Measurements from ENCODE around the gene CFTR.
"Not testable (repeated sequence)": the region's sequence is repeated elsewhere in the genome, so short reads cannot be mapped to it uniquely, and the experiment has no call there.

CFTR gene

DNA sequence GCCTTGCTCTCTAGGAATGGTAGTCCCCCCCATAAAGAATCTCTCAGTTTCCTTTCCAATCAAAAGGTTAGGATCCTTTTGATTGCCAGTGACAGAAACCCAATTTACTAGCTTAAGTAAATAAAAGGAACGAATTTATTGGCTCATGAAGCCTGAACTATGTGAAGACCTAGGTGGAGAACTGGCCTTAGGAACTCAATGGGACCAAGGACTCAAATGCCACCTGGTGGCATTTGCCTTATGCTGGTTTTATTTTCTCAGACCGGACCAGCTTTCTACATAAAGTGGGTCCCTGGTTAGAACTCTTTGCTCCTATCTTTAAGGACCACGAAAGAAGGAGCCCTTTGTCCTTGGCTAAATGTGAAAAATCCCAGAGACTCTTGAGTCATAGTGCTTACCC, 25.4 kb downstream of the CFTR start:
- DNase-seq, result no peak

DNA sequence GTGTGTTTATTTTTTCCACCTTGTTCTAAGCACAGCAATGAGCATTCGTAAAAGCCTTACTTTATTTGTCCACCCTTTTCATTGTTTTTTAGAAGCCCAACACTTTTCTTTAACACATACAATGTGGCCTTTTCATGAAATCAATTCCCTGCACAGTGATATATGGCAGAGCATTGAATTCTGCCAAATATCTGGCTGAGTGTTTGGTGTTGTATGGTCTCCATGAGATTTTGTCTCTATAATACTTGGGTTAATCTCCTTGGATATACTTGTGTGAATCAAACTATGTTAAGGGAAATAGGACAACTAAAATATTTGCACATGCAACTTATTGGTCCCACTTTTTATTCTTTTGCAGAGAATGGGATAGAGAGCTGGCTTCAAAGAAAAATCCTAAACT, 28.9 kb downstream of the CFTR start:
- DNase-seq, result no peak

DNA sequence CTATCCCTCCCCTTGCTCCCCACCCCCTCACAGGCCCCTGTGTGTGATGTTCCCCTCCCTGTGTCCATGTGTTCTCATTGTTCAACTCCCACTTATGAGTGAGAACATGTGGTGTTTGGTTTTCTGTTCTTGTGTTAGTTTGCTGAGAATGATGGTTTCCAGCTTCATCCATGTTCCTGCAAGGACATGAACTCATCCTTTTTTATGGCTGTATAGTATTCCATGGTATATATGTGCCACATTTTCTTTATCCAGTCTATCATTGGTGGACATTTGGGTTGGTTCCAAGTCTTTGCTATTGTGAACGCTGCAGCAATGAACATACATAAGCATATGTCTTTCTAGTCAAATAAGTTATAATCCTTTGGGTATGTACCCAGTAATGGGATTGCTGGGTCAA, 37.4 kb downstream of the CFTR start:
- not testable (repeated sequence) for DNase-seq

DNA sequence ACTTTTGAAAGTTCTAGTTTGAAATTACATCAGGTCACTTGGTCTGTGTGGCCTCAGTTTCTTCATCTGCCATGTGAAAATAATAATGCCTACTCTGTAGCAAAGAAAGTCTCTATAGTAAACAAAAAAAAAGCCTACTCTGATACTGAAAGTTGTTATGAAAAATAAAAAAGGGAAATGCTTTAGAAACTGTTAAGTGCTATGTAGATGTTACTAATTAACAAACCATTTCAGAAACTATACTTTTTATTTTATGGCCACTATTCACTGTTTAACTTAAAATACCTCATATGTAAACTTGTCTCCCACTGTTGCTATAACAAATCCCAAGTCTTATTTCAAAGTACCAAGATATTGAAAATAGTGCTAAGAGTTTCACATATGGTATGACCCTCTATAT, 50.6 kb downstream of the CFTR start:
- DNase-seq, result no peak

DNA sequence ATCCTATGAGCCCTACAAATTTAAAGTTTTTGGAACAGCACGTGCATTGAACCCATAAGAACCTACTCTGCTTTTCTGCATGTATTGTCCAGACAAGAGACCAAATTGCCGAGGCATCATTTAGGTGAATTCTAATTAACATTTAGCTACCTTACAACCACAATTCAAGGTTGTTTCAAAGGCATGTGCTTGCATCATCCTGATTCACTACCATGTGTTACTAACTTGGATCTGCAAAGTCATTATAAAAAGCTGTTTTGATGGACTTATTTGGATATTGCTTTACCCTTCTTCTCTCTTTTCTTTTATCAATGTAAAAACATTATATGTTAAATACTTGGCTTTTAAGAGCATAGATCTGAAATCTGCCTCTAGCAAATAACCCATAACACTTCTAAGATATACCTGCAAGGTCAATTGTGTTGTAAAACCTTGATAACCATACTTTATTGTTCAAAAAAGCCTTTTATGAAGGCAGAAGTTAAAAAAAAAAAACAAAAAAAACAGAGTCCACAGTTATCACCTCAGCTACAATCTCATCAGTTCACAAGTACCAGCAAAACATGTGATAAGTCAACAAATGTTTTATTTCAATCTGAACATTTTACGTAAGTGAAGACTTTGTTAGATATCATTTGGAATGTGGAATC, 51.9 kb downstream of the CFTR start:
- DNase-seq, result no peak

DNA sequence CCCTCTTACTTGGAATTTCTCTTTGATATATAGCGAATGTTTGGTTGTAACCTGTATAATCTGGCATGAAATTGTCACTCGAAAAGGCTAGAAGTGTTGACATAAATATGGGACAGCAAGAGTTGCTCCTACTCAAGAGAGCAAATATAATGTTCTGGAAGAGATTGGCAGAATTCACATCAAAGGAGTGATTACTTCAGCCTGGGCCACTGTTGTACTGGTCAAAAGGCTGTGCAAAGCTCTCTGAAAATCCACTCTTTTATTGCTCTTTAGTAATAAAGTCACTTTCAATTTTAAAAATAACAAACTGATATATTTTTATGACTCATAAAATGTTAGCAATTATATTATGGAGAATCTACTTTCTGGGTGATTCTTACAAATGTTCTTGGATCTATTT, 58.2 kb downstream of the CFTR start:
- no peak for DNase-seq

DNA sequence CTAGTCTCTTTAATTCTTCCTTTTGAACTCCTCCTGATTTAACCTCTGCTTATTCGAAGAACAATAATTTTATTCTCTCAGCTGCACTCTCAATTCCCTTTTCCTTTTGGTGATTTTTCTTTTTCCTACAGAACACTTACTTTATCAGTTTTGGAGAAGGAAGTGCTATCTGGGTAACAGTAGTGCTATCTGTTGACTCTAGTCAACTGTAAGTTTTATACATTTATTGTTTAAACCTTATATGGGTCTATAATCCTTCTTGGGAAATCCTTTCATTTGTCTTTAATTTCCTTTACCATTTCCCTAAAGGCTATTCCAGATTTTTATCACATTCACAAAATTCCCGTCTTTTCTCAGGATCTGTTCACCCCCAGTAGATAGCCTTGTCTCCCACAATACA, 64.2 kb downstream of the CFTR start:
- no peak for DNase-seq

DNA sequence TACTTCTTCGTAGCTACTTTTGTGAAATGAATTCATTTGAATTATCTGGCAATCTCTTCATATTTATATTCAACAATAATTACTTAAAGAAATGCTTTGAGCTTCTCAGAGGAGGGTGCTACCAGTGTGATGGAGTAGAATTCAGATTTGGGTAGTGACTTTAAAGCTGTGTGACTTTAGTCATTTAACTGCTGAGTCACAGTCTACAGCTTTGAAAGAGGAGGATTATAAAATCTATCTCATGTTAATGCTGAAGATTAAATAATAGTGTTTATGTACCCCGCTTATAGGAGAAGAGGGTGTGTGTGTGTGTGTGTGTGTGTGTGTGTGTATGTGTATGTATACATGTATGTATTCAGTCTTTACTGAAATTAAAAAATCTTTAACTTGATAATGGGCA, 68.2 kb downstream of the CFTR start:
- no peak for DNase-seq

DNA sequence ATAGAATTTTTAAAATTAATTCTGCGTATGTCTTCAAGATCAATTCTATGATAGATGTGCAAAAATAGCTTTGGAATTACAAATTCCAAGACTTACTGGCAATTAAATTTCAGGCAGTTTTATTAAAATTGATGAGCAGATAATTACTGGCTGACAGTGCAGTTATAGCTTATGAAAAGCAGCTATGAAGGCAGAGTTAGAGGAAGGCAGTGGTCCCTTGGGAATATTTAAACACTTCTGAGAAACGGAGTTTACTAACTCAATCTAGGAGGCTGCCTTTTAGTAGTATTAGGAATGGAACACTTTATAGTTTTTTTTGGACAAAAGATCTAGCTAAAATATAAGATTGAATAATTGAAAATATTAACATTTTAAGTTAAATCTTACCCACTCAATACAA, 70.8 kb downstream of the CFTR start:
- DNase-seq, result no peak

DNA sequence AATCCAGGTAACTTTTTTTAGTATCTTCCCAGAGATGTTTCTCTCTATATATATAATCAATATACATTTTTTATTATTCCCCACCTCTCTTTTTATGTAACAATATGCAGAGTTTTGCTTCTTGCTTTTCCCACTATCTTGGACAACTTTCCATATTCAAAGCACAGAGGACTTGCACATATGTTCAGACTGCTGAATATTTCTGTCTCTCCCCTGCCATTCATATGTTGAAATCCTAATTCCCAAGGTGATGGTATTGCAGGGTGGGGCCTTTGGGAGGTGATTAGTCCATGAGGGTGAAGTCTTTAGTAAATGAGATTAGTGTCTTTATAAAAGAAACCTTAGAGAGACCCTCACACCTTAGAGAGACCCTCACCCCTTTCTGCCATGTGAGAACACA, 72.8 kb downstream of the CFTR start:
- no peak for DNase-seq

DNA sequence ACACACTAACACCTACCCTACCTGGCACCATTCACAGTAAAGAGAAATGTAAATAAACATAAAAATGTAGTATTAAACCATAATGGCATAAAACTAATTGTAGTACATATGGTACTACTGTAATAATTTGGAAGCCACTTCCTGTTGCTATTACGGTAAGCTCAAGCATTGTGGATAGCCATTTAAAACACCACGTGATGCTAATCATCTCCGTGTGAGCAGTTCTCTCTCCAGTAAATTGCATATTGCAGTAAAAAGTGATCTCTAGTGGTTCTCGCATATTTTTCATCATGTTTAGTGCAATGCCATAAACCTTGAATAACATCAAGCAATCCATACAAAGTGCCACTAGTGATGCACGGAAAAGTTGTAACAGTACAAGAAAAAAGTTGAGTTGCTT, 75.4 kb downstream of the CFTR start:
- no peak for DNase-seq

DNA sequence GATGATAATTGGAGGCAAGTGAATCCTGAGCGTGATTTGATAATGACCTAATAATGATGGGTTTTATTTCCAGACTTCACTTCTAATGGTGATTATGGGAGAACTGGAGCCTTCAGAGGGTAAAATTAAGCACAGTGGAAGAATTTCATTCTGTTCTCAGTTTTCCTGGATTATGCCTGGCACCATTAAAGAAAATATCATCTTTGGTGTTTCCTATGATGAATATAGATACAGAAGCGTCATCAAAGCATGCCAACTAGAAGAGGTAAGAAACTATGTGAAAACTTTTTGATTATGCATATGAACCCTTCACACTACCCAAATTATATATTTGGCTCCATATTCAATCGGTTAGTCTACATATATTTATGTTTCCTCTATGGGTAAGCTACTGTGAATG, 79.6 kb downstream of the CFTR start:
- no peak for DNase-seq

DNA sequence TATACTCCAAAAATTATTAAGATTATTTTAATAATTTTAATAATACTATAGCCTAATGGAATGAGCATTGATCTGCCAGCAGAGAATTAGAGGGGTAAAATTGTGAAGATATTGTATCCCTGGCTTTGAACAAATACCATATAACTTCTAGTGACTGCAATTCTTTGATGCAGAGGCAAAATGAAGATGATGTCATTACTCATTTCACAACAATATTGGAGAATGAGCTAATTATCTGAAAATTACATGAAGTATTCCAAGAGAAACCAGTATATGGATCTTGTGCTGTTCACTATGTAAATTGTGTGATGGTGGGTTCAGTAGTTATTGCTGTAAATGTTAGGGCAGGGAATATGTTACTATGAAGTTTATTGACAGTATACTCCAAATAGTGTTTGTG, 80.2 kb downstream of the CFTR start:
- no peak for DNase-seq

DNA sequence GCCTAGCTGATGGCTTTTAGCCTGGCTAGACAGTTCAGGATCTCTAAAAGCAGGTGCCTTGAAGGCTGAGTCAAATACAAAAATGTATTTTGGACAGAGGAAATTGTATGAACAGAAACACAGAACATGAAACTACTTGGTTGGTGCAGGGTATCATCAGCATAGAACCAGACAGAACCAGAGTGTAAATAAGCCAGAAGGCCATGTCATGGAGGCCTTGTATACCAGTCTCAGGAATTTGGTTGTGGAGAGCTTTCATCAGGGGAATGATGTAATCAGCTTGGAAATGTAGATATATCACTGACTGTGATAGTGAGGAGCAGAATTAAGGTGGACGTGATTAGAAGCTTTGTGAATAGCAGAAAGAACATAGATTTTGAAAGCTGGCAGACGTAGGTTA, 82.9 kb downstream of the CFTR start:
- DNase-seq, result no peak

DNA sequence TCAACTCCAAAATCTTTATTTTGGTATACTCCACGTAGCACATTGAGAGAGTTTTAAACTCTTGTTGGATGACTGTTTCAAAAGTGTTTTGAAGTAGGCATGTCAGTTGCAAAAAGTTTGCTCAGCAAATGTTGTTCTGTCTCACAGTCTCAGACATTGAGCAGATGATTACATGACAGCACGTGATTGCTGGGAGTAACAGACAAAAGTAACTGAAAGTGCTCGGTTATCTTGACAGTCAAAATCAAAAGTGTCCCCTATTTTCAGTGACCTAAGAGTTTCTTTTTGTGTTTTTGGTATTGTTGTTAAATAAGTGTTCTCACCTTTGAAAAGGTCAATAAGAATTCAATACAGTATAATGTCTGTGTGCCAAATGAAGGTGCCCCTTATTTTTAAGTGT, 84.3 kb downstream of the CFTR start:
- no peak for DNase-seq

DNA sequence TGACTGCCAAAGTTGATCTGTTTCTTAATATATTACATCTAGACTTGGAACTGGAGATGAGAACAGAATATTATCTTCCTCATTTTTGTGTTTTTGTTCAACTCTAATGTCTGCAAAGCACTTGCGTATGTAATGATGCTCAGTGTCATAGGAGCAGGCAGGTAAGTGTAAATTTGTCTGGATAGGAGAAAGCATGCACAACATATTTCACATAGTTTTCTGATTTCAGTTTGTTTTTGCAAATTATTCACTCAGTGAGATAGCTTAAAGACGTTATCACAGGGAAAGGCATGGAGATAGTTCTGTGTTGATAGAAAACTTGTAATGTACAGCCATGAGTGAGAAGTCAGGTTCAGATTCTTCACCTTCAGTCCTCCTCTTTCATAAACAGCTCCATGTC, 84.8 kb downstream of the CFTR start:
- no peak for DNase-seq

DNA sequence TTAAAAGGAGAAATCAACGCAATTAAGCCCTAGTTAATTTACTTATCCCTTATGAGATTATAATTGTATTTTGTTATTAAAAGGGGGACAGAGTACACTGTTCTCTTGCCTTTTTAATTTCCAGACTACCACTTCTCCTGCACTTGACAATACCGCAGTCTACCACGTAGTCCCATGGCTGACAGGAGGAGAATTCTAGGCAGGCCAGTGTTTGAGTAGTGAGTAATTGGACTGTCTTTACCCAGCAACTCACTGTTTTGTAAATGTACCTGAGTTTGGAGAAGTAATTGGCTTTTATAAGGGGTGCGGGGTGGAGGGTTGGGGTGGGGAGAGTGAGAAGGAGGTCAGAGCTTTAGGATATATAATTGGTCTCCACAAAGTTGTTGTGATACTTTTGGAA, 85.4 kb downstream of the CFTR start:
- DNase-seq, result no peak

DNA sequence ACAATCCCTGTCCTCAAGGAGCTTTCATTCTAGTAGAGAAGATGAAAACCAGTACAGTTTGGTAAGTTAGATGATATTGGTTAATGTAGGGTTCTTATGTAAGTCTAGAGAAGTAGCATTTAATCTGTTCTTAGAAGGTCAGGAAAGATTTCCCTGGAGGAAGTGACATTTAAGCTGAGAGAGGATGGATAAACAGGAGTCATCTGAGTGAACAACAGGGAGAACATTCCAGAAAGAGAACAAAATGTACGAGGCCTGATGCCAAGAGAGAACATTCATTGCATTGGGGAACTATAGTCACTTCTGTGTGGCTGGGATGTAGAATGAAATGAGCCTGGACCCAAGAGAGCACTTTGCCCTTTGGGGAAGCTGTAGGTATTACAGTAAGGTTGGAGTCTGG, 88.0 kb downstream of the CFTR start:
- no peak for DNase-seq

DNA sequence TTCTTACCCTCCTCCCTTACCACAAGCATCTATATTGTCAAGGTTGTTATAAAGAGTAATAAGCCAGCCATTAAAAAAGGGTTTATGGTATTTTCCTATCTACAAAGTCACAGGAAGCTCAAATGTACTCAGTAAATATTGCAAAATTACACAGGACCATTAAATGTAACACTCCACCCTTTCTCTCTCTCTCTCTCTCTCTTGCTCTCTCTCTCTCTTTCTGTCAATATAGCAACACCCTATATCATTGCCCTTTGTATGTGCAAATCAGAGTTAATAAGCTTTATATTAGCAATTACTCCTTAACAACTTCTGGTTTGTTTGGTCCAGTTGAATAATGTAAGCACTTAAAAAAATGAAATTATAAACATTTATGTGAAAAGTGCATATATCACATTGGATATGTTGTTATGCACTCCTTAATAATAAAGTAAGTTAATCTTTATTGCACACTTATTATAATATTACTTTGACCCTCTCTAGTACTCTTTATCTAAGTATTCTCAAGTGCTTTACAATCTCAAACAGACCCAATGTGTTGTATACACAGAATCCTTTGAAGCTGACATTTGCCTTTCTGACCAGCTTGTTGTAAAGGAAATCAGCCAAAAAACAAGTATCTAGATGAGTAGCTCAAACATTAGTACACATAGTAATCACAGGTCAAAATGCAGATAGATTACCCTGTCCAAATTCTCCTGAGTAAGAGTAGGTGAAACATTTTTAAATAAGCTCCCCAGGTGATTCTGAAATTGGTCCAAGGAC, 93.2 kb downstream of the CFTR start:
- peak; percentile 19 for DNase-seq

DNA sequence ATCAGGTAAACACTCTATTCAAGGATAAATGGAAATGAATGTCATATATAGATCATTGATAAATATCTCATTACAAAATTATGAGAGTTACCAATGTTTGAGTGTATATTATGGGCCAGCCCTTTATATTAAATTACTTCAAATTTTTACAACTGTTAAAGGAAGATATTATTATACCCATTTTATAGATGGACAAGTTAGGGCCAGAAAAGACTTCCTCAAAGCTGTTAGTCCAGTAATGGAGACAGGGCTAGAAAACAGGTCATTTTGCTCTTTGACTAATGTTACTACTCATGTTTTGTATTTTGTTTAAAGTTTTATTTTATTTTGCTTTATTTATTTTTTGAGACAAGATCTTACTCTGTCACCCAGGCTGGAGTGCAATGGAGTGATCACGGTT, 101.6 kb downstream of the CFTR start:
- DNase-seq, result no peak

DNA sequence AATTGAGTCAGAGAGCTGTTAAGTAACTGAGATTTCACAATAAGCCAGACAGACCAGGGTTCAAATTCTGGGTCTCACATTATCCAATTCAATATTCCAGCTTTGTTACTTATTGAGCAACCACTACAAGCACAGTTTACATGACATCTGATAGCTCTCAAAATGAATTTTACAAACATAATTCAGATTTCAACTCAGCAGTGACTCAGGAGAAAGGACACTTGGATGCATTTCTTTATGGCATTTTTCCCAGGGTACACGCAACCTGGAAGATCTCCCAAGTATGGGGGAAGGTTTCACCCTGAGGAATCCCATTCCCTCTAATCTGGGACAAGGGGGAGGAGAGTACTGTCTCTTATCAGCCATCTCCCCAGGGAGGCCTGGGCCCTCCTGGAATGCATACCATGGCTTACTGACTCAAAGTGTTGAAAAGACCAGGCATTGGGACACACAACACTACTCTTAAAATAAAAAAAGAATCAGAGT, 102.4 kb downstream of the CFTR start:
- no peak for DNase-seq

DNA sequence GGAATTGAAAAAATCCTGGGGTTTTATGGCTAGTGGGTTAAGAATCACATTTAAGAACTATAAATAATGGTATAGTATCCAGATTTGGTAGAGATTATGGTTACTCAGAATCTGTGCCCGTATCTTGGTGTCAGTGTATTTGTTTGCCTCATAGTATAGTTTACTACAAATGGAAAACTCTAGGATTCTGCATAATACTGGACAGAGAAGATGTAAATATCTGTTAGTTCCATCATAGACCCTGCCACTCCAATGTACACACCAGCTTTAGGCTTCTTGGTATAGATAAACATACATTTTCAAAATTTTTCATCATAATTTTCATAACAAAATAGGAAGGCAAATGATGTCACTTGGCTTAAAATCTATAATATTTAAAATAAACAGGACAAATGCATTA, 108.1 kb downstream of the CFTR start:
- DNase-seq, result no peak

DNA sequence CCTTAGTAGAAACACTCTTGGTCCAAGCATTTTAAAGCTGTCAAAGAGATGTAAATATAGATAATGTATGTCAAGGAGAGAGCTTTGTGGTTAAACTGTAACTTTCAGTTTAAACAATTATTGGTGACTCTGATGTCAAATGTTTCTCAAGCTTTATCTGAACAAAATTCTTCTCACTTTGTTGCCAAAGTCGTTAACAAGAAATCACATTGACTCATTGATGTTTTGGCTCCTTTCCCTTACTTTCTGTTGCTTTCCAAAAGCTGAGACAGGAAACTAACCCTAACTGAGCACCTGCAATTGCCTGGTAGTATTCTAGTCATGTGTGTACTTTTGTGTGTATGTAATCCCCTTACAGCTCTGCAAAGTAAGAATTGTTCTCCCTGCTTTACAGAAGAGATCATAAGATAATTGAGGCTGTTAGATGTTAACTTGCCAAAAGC, 108.5 kb downstream of the CFTR start:
- DNase-seq, result no peak

DNA sequence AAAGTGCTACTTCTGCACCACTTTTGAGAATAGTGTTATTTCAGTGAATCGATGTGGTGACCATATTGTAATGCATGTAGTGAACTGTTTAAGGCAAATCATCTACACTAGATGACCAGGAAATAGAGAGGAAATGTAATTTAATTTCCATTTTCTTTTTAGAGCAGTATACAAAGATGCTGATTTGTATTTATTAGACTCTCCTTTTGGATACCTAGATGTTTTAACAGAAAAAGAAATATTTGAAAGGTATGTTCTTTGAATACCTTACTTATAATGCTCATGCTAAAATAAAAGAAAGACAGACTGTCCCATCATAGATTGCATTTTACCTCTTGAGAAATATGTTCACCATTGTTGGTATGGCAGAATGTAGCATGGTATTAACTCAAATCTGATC, 110.4 kb downstream of the CFTR start:
- DNase-seq, result no peak
